Activated T-cell treated with anti-CD3 and anti-CD28 coated beads for 24 hours (primary cell): ENCODE data around the gene F13A1.

ENCODE experiments used
- DNase-seq: peaks from one replicate; pipeline ENCODE4 v3.0.0-alpha.2; 2020; ENCODE audit warnings: low read depth

The F13A1 gene

DNA sequence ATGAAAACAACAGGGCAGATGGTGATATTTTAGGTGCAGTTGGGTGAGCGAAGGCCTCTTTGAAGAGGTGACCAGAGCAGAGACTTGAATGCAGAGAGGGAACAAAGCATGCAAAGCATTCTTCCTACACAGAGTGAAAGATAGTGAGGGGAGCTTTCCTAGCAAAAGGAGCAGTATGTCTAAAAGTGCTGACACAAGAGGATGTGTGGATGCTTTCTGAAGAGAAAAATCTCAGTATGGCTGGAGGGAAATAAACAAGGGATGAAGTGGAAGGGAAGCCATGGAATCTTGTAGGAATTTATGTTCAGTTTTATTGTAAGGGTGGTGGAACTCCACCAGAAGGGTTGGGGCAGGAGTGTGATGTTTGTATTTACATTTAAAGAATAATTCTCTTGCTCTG, 128.6 kb downstream of the F13A1 start:
- no peak for DNase-seq

- DNase-seq = no peak
Measured at GRCh38 chr6:6191476-6191875, 129.0 kb downstream of the F13A1 start.

- DNase-seq = no peak
Measured at GRCh38 chr6:6180684-6181083, 139.8 kb downstream of the F13A1 start.

DNA sequence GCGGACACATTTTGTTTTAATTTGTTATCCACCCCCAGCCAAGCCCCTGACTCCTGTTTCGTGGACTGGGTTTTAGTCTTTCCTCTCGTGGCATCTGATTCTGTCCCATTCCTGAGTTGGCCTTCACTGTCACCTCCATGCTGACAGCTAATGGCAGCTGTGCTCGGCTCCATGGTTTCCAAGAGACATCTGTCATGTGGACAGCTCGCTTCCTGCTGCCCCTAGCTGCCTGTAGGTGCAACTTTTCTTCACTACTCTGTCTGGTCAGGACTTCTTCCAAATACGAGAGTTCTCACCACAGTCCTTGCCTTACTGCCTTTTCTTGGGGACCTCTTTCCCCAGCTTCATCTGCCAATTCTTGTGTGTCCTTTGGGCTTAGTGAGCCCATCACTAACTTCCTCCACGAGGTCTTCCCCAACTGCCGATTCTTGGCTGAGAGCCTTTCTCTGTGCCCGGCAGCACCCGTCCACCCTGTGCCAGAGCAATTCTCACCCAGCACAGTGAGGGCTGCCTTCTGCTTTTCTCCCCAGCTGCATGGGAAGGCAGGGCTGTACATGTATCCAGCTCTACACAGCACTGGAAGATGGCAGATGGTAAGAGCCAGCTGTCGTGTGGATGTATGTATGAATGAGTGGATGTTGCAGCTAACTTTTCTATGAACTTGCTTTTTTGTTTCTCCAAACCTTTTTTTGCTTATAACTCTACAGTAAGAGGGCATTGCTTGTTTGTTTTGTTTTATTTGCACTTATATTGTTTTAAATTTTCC, 140.4 kb downstream of the F13A1 start:
- DNase-seq = no peak

- no peak for DNase-seq
Measured at GRCh38 chr6:6178795-6179194, 141.7 kb downstream of the F13A1 start.

- no peak for DNase-seq
Measured at GRCh38 chr6:6177754-6178153, 142.7 kb downstream of the F13A1 start.

DNA sequence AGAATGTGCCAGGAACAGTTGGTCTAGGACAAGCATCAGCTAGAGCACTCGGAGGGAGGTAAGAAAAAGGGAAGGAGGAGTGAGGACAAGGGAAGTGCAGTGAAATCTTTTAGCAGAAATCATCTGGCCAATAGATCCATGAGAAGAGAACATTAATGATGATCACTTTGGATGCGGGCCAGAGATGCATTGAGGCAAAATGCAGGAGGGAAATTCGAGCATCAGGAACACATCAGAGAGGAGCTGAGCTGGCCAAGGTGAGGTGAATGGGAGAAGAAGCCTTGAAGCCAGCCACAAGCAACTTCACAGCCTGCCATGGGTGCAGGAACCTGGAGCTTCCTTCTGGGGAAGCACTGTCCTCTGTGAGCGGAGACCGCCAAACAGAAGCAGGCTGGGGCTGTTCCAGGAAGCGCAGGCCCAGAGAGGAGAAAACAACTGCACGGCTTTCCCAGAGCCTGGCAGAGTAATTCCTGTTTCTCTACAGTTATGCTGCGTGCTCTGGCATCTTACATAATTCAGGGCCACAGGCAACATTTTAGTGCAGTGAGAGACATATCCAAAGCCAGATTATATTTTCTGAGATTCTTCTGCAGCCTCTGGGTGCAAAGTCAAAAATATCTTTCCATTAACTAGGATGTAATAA, 143.8 kb downstream of the F13A1 start:
- DNase-seq = no peak

DNA sequence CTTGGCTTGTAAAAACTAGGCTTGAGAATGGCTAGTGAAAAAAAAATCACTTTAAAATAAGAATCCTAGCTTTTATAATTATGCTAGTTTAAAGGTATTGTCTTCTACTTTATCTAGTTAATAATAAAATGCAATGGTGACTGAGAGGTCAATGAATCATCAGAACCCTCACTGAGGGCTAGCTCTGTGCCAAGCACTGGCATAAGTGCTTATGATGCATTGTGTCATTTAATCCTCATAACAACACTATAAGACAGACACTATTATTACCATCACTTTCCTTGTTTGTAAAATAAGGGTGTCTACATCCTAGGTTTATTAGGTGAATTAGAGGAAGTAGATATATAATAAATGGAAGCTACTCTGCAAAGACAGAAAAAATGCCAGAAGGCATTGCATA, 144.3 kb downstream of the F13A1 start:
- no peak for DNase-seq

DNA sequence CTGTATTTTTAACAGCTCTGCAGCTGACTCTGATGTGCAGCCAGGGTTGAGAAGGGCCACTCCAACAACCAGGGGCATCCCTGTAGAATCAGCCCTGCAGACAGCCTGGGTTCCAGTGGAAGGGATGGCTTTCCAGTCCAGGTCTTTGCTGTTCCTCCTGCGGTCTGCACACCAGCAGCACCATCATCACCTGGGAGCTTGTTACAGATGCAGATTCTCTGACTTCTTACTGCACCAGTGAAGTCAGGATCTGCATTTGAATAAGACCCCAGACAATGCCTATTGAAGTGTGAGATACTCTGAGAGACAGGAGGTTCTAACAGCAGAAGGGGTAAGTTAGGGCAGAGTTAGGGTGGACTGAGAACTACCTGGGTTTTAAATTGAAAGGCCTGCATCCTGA, 151.3 kb downstream of the F13A1 start:
- no peak for DNase-seq

DNA sequence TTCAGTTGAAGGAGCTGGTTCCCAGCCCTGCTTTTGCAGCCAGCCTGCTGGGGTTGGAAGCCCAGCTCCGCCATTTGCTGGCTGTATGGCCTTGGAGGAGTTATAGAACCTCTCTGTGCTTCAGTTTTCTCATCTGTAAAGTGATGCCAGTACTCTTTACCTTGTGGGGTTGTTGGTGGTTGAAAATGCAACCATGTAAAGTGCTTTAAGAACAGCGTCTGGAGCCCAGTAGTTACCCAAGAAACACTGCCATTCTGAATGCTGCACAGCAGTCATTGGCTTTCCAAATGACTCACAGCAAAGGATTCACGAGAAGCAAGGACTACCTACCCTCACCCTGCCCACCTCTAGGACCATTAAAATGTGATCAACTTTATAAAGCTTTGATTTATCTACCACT, 154.4 kb downstream of the F13A1 start:
- DNase-seq = no peak

DNA sequence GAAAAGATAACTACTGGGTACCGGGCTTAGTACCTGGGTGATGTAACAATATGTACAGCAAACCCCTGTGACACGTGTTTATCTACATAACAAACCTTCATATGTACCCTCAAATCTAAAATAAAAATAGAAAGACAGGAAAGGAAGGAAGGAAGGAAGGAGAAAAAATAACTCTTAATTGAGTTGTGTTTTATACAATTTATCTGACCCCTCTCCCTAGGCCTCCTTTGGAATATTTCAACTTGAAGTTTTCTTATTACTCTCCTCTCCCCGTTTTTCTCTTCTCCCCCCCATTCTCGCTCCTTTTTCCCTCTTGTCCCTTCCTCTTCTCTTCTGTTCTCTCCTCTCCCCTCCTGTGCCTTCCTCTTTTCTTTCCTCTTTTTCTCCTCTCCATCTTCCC, 156.1 kb downstream of the F13A1 start:
- no peak for DNase-seq

GRCh38 chr6:6154335-6154734, 166.1 kb downstream of the F13A1 start:
- DNase-seq = no peak

DNA sequence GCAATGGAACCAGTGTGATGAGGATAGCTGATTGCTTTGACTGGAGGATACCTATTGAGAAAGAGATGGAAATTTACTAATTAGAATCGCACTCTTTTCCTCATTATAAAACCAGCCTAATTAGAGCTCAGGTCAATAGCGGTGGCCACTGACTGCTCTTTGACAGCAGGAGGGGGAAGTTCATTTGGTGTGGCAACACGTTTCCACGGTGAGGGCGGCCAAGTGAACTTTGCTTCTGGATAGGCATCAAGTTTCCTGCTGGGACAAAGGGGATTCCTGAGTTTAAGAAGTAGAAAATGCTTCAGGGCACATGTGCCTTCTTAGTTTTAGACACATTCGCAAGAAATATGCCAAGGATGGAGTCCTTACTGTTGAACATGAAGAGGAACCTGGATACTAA, 168.4 kb downstream of the F13A1 start:
- DNase-seq = no peak

GRCh38 chr6:6148192-6148815, 172.2 kb downstream of the F13A1 start:
- no peak for DNase-seq

GRCh38 chr6:6131492-6132109, 188.9 kb downstream of the F13A1 start:
- no peak for DNase-seq

GRCh38 chr6:6125495-6125894, 195.0 kb downstream of the F13A1 start:
- no peak for DNase-seq

DNA sequence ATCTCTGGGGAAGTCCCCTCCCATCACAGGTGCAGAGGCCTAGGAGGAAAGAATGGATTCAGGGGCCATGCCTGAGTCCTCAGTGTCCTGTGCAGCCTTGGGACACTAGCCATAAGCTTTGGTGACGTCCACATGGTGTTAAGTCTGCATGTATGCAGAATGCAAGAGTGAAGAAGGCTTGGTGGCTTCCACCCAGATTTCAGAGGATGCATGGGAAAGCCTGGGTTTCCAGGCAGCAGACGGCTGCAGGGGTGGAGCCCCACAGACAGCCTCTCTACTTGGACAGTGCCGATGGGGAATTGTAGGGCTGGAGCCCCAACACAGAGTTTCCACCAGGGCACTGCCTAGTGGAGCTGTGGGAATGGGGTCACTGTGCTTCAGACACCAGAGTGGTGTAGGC, 196.7 kb downstream of the F13A1 start:
- no peak for DNase-seq

- DNase-seq = no peak
Measured at GRCh38 chr6:6121943-6122342, 198.5 kb downstream of the F13A1 start.

DNA sequence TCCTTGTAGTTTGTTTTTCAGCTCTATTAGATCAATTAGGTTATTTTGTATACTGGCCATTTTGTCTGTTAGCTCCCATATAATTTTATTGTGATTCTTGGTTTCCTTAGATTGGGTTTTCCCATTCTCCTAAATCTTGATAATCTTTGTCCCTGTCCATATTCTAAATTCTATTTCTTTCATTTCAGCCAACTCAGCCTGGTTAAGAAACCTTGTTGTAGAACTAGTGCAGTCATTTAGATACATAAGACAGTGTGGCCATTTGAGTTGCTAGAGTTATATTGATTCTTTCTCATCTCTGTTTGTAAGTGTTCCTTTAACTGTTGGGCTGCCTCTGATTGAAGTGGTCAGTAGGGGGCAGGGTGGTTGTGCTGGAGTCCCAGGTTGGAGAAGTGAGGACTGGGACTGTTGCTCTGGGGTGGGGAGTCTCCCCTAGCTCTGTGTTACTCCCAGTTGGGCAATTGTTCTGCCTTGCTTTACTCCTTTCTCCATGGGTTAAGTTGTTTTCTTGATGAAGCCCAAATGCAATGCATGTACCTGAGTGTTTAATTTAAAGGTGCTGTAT, 214.9 kb downstream of the F13A1 start:
- no peak for DNase-seq
